Upper lobe of left lung (tissue), 4 donors: ENCODE results near the gene BTN2A1.

ENCODE experiments used
- EP300 ChIP-seq, 4 donors: sonication (generic); formaldehyde crosslinking; IDR thresholded peaks; one replicate each; pipeline ENCODE4 v1.5.1; 2017; ENCODE audit warnings: antibody characterized with exemption in 4 of 4, control low read depth in 2 of 4
- POLR2AphosphoS5 ChIP-seq, 2 donors: sonication (generic); formaldehyde crosslinking; IDR thresholded peaks; one replicate each; pipeline ENCODE4 v1.5.1; 2017; ENCODE audit warnings: antibody characterized with exemption in 2 of 2
- TF ChIP-seq, protein P1 (sequence below), 6 experiments: fragments of 450-650 bp in 4 of 6; fragments of 200-600 bp in 2 of 6; sonication (generic) in 2 of 6; IDR thresholded peaks; one replicate each; pipeline ENCODE4 v1.5.1; 2016 to 2019; ENCODE audit warnings: antibody characterized with exemption in 6 of 6

DNA sequence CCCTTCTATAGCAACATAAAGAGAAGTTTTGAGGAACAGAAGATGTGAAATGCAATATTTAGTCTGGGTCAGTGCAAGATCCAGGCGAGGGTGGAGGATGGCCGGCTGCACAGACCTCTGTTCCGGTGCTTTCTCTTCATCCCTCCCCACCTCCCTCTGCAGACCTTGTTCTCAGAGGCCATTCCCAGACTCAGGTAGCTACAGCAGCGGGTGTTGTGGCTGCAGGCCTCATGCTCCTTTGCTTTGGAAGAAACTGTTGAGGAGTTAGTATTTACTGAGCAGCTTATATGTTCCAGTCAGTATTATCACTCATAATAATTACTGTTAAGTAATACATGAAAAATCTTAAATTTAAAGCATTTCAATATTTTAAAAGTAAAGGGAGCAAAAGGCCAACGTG lies 15.8 kb upstream of the BTN2A1 start:
- TF ChIP-seq, protein P1, sequence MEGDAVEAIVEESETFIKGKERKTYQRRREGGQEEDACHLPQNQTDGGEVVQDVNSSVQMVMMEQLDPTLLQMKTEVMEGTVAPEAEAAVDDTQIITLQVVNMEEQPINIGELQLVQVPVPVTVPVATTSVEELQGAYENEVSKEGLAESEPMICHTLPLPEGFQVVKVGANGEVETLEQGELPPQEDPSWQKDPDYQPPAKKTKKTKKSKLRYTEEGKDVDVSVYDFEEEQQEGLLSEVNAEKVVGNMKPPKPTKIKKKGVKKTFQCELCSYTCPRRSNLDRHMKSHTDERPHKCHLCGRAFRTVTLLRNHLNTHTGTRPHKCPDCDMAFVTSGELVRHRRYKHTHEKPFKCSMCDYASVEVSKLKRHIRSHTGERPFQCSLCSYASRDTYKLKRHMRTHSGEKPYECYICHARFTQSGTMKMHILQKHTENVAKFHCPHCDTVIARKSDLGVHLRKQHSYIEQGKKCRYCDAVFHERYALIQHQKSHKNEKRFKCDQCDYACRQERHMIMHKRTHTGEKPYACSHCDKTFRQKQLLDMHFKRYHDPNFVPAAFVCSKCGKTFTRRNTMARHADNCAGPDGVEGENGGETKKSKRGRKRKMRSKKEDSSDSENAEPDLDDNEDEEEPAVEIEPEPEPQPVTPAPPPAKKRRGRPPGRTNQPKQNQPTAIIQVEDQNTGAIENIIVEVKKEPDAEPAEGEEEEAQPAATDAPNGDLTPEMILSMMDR (IDR thresholded peaks at IDR 0.05), result no peak
- no peak for TF ChIP-seq EP300 (IDR thresholded peaks at IDR 0.05)
- no peak for TF ChIP-seq POLR2AphosphoS5 (IDR thresholded peaks at IDR 0.05)
